Smooth muscle cell of the brain vasculature (primary cell): ENCODE results near the gene CITED1.

Source experiments
- DNase-seq: peaks from one replicate; pipeline ENCODE4 v3.0.0-alpha.2; 2012; ENCODE audit warnings: low read depth, low spot score

The CITED1 gene

GRCh38 chrX:72270316-72270866, 35.3 kb downstream of the CITED1 start:
- DNase-seq = no peak

- DNase-seq = no peak
These were observed 36.0 kb downstream of the CITED1 start for GRCh38 chrX:72269671-72270251.

- DNase-seq = peak; percentile 80
These were observed 36.9 kb downstream of the CITED1 start for GRCh38 chrX:72268597-72269365.

GRCh38 chrX:72265263-72265662, 40.5 kb downstream of the CITED1 start:
- DNase-seq = no peak

GRCh38 chrX:72262077-72262476, 43.6 kb downstream of the CITED1 start:
- DNase-seq = no peak

- no peak for DNase-seq
These were observed 45.3 kb downstream of the CITED1 start for GRCh38 chrX:72260448-72260847.

- DNase-seq = peak; percentile 26
These were observed 47.5 kb downstream of the CITED1 start for GRCh38 chrX:72258174-72258573.

GRCh38 chrX:72255864-72256263, 49.9 kb downstream of the CITED1 start:
- no peak for DNase-seq

GRCh38 chrX:72255445-72255844, 50.3 kb downstream of the CITED1 start:
- no peak for DNase-seq

- no peak for DNase-seq
These were observed 50.9 kb downstream of the CITED1 start for GRCh38 chrX:72254816-72255215.

- no peak for DNase-seq
These were observed 52.0 kb downstream of the CITED1 start for GRCh38 chrX:72253686-72254085.
